Mesodermal cell (in vitro differentiated cells): Measurements from ENCODE around the gene ADD2.
A peak's percentile ranks its signal among the peaks of the same experiment; 100 is the strongest.

Experiments
- H3K27ac ChIP-seq: 2 replicates; pipeline ENCODE4 v1.7.0; 2013; ENCODE audit warnings: mild to moderate bottlenecking, low read depth, low read length, moderate library complexity; ENCODE audit not compliant: severe bottlenecking
- H3K36me3 ChIP-seq: 2 replicates; pipeline ENCODE4 v1.7.1; 2013; ENCODE audit warnings: mild to moderate bottlenecking, low read length, moderate library complexity; ENCODE audit not compliant: control insufficient read depth, insufficient read depth
- H3K4me1 ChIP-seq: one replicate; pipeline ENCODE4 v1.7.1; 2013; ENCODE audit warnings: mild to moderate bottlenecking, low read length; ENCODE audit not compliant: insufficient read depth, control insufficient read depth, poor library complexity, severe bottlenecking
- H3K4me3 ChIP-seq: 2 replicates; pipeline ENCODE4 v1.7.0; 2013; ENCODE audit warnings: low read length, control low read depth, mild to moderate bottlenecking; ENCODE audit not compliant: insufficient read depth, poor library complexity, severe bottlenecking; ENCODE audit errors: extremely low read depth
- H3K9me3 ChIP-seq: 2 replicates; pipeline ENCODE4 v1.7.1; 2013; ENCODE audit warnings: mild to moderate bottlenecking, low read length, moderate library complexity; ENCODE audit not compliant: control insufficient read depth
- WGBS, 2 experiments: methylation state at CpG; one replicate each; pipeline ENCODE4 v1.1.5; 2013; ENCODE audit warnings: missing lambda C conversion rate in 2 of 2; ENCODE audit not compliant: insufficient coverage in 2 of 2; 5-methylcytosine and 5-hydroxymethylcytosine counted together

ADD2 gene

GRCh38 chr2:70767079-70767698, 811 bp downstream of the ADD2 start:
- no peaks in the 10 kb centered on the region for H3K9me3 ChIP-seq
- 0% methylated on average over 8 to 24 of the region's 51 CpGs for WGBS, 2 experiments
- no peak overlapping the region for H3K27ac ChIP-seq
- peak overlapping the region; percentile 63 for H3K4me3 ChIP-seq
- no peaks in the 10 kb centered on the region for H3K36me3 ChIP-seq
- H3K4me1 ChIP-seq: no peaks in the 10 kb centered on the region

GRCh38 chr2:70766357-70767078, 1.5 kb downstream of the ADD2 start:
- Histone ChIP-seq H3K27ac (no peak overlapping the region), H3K4me1 (no peaks in the 10 kb centered on the region), H3K9me3 (no peaks in the 10 kb centered on the region), H3K4me3 (peak overlapping the region; percentile 63), H3K36me3 (no peaks in the 10 kb centered on the region)
- 3 to 7% methylated on average over 5 of the region's 7 CpGs for WGBS, 2 experiments

DNA sequence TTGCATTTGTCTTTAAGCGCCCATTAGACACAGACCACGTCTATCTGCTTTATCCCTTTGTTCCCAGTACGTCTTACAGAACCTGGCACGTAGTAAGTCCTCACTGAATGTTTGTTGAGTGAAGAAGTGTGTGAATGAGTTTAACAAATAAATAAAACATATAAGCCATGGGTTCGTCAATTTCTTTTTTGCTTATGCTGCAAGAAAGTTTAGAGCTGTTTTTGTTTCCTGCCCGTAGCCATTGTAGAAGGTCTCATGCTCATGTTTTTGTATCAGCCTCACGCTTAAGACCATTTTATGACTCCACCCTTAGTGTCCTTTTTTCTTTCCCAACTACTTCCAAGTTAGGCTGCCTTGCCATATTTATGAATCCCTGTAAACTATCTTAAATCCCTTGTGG, 2.5 kb downstream of the ADD2 start:
- Histone ChIP-seq H3K4me3 (no peak overlapping the region), H3K27ac (no peak overlapping the region), H3K4me1 (no peaks in the 10 kb centered on the region), H3K36me3 (no peaks in the 10 kb centered on the region), H3K9me3 (no peaks in the 10 kb centered on the region)
- WGBS, 2 experiments: 92 to 93% methylated on average over 2 to 3 of the region's 7 CpGs

DNA sequence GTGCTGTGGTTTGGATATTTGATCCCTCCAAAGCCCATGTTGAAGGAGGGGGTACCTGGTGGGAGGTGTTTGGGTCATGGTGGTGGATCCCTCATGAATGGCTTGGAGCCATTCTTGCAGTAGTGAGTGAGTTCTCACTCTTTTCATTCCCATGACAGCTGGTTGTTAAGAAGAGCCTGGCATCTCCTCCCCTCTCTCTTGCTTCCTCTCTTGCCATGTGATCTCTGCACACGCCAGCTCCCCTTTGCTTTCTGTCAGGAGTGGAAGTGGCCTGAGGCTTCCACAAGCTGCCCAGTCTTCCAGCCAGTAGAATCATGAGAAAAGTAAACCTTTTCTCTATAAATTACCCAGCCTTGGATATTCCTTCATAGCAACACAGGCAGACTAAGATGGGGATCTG, 8.6 kb downstream of the ADD2 start:
- Histone ChIP-seq H3K27ac (no peak overlapping the region), H3K4me3 (no peak overlapping the region), H3K4me1 (no peaks in the 10 kb centered on the region), H3K9me3 (no peaks in the 10 kb centered on the region), H3K36me3 (no peaks in the 10 kb centered on the region)
- WGBS, 2 experiments: 100% methylated on average over 1 of the region's 1 CpG; no CpG with 5 or more reads in 1 of the 2 experiments

DNA sequence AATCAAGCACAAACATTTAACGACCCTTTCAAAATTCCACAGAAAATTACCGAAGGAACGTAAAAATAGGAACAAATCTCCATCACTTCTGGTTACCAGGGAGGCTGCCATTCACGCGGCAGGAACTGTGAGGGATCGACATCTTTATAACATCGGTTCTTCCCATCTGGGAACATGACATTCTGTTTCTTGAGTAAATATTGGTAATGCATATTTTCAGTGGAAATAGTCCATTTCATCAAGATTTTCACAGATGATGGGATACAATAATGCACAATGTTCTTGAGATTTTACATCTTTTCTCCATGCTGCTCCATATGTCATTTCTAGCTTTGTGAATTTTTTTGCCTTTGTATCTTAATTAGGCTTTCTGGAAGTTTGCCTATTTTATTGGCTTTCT, 10.0 kb downstream of the ADD2 start:
- Histone ChIP-seq H3K4me1 (no peaks in the 10 kb centered on the region), H3K9me3 (no peaks in the 10 kb centered on the region), H3K36me3 (no peaks in the 10 kb centered on the region), H3K27ac (no peak overlapping the region), H3K4me3 (no peak overlapping the region)
- 96 to 100% methylated on average over 4 to 5 of the region's 7 CpGs for WGBS, 2 experiments

DNA sequence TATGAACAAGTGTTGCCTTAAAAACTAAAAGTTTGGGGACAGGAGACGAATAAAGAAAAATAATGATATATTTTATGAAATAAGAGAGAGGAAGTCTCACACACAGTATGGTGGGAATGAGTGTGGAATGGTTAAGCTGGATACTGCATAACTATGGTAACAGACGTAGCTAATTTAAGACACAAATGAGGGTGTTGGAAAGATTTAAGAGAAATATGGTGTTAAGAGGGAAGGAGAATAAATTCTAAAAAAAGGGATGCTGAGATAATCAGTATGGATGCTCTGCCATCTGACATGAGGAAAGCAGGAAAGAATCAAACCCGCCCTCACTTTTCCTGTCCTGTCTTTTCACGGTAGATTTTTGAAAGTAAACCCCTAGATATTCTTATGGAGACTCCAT, 10.6 kb downstream of the ADD2 start:
- Histone ChIP-seq H3K4me1 (no peaks in the 10 kb centered on the region), H3K27ac (no peak overlapping the region), H3K4me3 (no peak overlapping the region), H3K9me3 (no peaks in the 10 kb centered on the region), H3K36me3 (no peaks in the 10 kb centered on the region)
- WGBS, 2 experiments: 92 to 100% methylated on average over 4 of the region's 4 CpGs

- Histone ChIP-seq H3K27ac (no peak overlapping the region), H3K9me3 (no peaks in the 10 kb centered on the region), H3K36me3 (no peaks in the 10 kb centered on the region), H3K4me1 (no peaks in the 10 kb centered on the region), H3K4me3 (no peak overlapping the region)
- 100% methylated on average over 1 to 2 of the region's 3 CpGs for WGBS, 2 experiments
Measured at GRCh38 chr2:70756128-70756527, 11.9 kb downstream of the ADD2 start.

DNA sequence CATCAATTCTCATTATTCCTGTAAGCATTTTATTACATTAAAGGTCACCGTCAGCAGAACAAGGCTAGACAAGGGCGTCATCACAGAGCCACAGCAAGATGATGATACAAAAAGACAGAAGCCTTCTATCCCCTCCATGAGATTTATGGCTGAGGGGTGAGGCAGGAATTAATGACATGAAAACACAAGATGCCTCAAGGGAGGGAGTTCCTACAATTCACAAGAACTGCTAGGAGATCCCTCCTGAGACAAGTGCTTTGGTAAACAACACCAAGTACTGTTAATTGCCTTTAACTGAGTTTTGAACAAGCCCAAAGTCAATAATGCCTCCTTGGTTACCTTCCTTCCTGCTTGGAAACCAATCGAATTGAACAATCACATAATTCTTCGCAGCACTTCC, 14.1 kb downstream of the ADD2 start:
- H3K4me1 ChIP-seq: peaks cover 3% of the 10 kb centered on the region
- H3K4me3 ChIP-seq: no peak overlapping the region
- no peaks in the 10 kb centered on the region for H3K9me3 ChIP-seq
- 67 to 100% methylated on average over 2 to 3 of the region's 4 CpGs for WGBS, 2 experiments
- H3K36me3 ChIP-seq: no peaks in the 10 kb centered on the region
- no peak overlapping the region for H3K27ac ChIP-seq

DNA sequence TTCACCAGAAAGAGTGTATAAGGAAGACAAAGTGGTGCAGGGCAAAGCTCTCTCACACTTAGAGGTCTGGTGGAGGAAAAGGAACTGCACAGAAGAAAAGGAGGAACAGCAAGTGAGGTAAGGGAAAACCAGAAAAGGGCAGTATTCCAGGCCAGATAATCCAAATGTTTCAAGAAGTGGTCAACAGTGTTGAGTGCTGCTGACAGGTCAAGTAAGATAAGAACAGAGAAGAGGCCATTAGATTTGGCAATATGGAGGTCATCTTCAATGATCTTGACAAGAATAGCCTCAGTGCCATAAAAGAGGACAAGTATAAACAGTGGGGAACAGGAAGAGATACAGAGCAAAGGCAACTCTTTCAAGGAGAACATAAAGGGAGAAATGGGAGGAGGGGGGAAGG, 15.0 kb downstream of the ADD2 start:
- Histone ChIP-seq H3K4me1 (peaks cover 3% of the 10 kb centered on the region), H3K9me3 (no peaks in the 10 kb centered on the region), H3K36me3 (no peaks in the 10 kb centered on the region), H3K4me3 (no peak overlapping the region), H3K27ac (no peak overlapping the region)

DNA sequence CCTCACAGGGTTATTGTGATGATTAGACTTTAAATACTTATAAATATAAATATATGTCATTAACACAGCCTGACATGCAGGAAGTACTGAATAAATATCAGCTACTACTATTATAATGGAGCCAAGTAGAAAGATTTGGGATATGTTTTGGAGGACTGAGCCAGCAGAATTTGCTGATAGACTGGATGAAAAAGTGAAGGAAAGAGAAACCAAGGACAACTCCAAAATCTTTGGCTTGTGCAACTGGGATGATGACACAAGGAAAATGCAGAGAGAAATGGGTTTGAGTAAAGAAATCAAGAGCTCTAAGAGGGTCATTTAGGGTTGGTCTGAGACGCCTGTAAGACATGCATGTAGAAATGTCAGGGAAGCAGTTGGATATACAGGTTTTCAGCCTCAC, 15.6 kb downstream of the ADD2 start:
- Histone ChIP-seq H3K36me3 (no peaks in the 10 kb centered on the region), H3K4me3 (no peak overlapping the region), H3K4me1 (peaks cover 3% of the 10 kb centered on the region), H3K27ac (no peak overlapping the region), H3K9me3 (no peaks in the 10 kb centered on the region)
- WGBS, 2 experiments: 90 to 100% methylated on average over 1 of the region's 1 CpG

GRCh38 chr2:70751881-70752280, 16.1 kb downstream of the ADD2 start:
- no peaks in the 10 kb centered on the region for H3K9me3 ChIP-seq
- no peak overlapping the region for H3K4me3 ChIP-seq
- peaks cover 3% of the 10 kb centered on the region for H3K4me1 ChIP-seq
- 93% methylated on average over 2 of the region's 4 CpGs; no CpG with 5 or more reads in 1 of the 2 experiments for WGBS, 2 experiments
- H3K27ac ChIP-seq: no peak overlapping the region
- no peaks in the 10 kb centered on the region for H3K36me3 ChIP-seq
